Osteoblast (primary cell): ENCODE data around the gene ZNF599. TPM values are rescaled to one million over a fixed set of nuclear protein-coding genes. Genes with fewer than 3 reads are reported as not detected.

Source experiments
- DNase-seq: peaks from one replicate; pipeline ENCODE4 v3.0.0; 2011; ENCODE audit warnings: low spot score, mixed read lengths; ENCODE audit not compliant: insufficient read length; ENCODE audit errors: missing footprints
- H2AFZ ChIP-seq: 2 replicates; pipeline ENCODE4 v1.6.0; 2011; ENCODE audit warnings: mild to moderate bottlenecking, low read length
- H3K27ac ChIP-seq: 2 replicates; pipeline ENCODE4 v1.5.1; 2011; ENCODE audit warnings: mild to moderate bottlenecking, low read depth, low read length, moderate library complexity
- H3K27me3 ChIP-seq: 2 replicates; pipeline ENCODE4 v1.6.0; 2012; ENCODE audit warnings: mild to moderate bottlenecking, control low read depth, inconsistent platforms, low read length, moderate library complexity; ENCODE audit not compliant: insufficient read depth
- H3K36me3 ChIP-seq: 2 replicates; pipeline ENCODE4 v1.5.1; 2011; ENCODE audit warnings: mild to moderate bottlenecking, low read length, control low read depth, moderate library complexity; ENCODE audit not compliant: insufficient read depth
- H3K4me1 ChIP-seq: 2 replicates; pipeline ENCODE4 v1.5.1; 2011; ENCODE audit warnings: mild to moderate bottlenecking, low read length, control low read depth, moderate library complexity; ENCODE audit not compliant: insufficient read depth
- H3K4me2 ChIP-seq: 2 replicates; pipeline ENCODE4 v1.6.0; 2011; ENCODE audit warnings: mild to moderate bottlenecking, low read length; ENCODE audit not compliant: insufficient read depth
- H3K4me3 ChIP-seq: fragments of 200-600 bp; sonication (generic); 3 replicates; pipeline ENCODE4 v1.5.1; 2012; ENCODE audit warnings: mild to moderate bottlenecking, low read length, inconsistent platforms; ENCODE audit not compliant: insufficient read depth
- H3K79me2 ChIP-seq: 2 replicates; pipeline ENCODE4 v1.6.0; 2012; ENCODE audit warnings: mild to moderate bottlenecking, low read length, control low read depth, inconsistent platforms; ENCODE audit not compliant: insufficient read depth
- H3K9me3 ChIP-seq: 2 replicates; pipeline ENCODE4 v1.5.1; 2011; ENCODE audit warnings: low read depth, low read length, control low read depth
- H4K20me1 ChIP-seq: 2 replicates; pipeline ENCODE4 v1.6.0; 2012; ENCODE audit warnings: mild to moderate bottlenecking, low read length, control low read depth; ENCODE audit not compliant: insufficient read depth
- CTCF ChIP-seq: IDR thresholded peaks from 2 replicates; pipeline ENCODE4 v1.5.1; 2011; ENCODE audit warnings: mild to moderate bottlenecking, low read depth, low read length, moderate library complexity; ENCODE audit errors: extremely low read depth
- total RNA-seq: library from RNA; depleted of rRNA; stranded (reverse); fragments of >200 nt; gene quantifications from 2 replicates; pipeline ENCODE4 v1.2.3, GENCODE V29; 2012

ZNF599 gene
- total RNA-seq, 1 donor: 8.0 TPM

DNA sequence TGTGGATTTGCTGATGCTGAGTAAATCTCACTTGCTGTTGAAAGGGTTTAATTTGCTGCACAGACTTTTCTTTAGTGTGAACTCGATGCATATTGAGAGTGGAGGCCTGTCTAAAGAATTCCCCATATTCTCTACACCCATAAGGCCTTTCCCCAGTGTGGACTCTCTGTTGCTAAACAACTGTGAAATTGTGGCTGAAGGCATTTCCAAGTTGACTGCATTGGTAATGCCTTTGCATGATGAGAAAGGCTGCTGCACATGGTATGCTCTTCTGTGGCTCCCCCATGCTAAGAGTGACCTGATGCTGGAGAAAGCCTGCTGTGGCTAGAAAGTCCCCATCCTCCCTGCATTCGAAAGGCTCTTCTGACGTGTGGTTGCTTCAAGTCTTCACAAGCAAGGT is 6.6 kb upstream of the ZNF599 start:
- DNase-seq: no peak
- Histone ChIP-seq H3K4me2 (no peak overlapping the region), H3K79me2 (no peaks in the 10 kb centered on the region), H2AFZ (no peak overlapping the region), H3K4me3 (no peak overlapping the region), H3K4me1 (no peaks in the 10 kb centered on the region), H3K27ac (no peak overlapping the region), H3K27me3 (no peaks in the 10 kb centered on the region), H3K36me3 (no peaks in the 10 kb centered on the region), H3K9me3 (no peaks in the 10 kb centered on the region), H4K20me1 (no peaks in the 10 kb centered on the region)
- no peak for TF ChIP-seq CTCF

- Histone ChIP-seq H3K36me3 (no peaks in the 10 kb centered on the region), H3K4me1 (no peaks in the 10 kb centered on the region), H3K9me3 (no peaks in the 10 kb centered on the region), H3K27ac (no peak overlapping the region), H3K4me3 (no peak overlapping the region), H3K27me3 (no peaks in the 10 kb centered on the region), H2AFZ (no peak overlapping the region), H3K79me2 (no peaks in the 10 kb centered on the region), H4K20me1 (no peaks in the 10 kb centered on the region), H3K4me2 (no peak overlapping the region)
- no peak for DNase-seq
- no peak for TF ChIP-seq CTCF
Observed at GRCh38 chr19:34778342-34778741, 5.3 kb upstream of the ZNF599 start.

DNA sequence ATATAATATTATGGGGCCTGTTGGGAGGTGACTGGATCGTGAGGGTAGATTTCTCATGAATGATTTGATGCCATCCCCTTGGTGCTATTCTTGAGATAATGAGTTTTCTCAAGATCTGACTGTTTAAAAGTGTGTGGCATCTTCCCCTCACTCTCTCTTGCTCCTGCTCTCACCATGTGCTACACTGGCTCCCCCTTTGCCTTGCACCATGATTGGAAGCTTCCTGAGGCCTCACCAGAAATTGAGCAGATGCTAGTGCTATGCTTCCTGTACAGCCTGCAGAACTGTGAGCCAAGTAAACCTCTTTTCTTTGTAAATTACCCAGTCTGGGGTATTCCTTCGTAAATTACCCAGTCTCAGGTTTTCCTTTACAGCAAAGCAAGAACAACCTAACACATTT is 1.8 kb upstream of the ZNF599 start:
- Histone ChIP-seq H2AFZ (no peak overlapping the region), H3K27me3 (no peaks in the 10 kb centered on the region), H4K20me1 (no peaks in the 10 kb centered on the region), H3K9me3 (no peaks in the 10 kb centered on the region), H3K36me3 (no peaks in the 10 kb centered on the region), H3K27ac (no peak overlapping the region), H3K4me1 (peaks cover 6% of the 10 kb centered on the region), H3K4me3 (no peak overlapping the region), H3K4me2 (no peak overlapping the region), H3K79me2 (peaks cover 16% of the 10 kb centered on the region)
- DNase-seq: no peak
- no peak for TF ChIP-seq CTCF

DNA sequence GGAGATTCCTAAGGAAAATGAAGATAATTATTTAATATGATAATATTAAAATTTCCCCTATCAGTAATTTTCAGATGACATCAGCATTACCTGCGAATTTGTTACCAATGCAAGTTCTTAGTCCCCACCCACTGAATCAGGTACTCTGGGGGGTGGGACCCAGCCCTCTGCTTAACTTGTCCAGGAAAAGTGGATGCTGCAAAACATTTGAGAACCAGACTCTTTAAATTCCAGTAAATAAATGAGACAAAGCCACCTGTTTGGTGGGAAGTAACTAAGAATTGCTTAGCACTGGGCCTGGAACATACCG is 495 bp upstream of the ZNF599 start:
- H3K4me2 ChIP-seq: peak overlapping the region; percentile 96
- H3K36me3 ChIP-seq: peaks cover 9% of the 10 kb centered on the region
- peaks cover 6% of the 10 kb centered on the region for H3K4me1 ChIP-seq
- peak overlapping the region; percentile 95 for H3K4me3 ChIP-seq
- no peaks in the 10 kb centered on the region for H4K20me1 ChIP-seq
- H3K27ac ChIP-seq: no peak overlapping the region
- no peak for DNase-seq
- no peak for TF ChIP-seq CTCF
- H3K27me3 ChIP-seq: no peaks in the 10 kb centered on the region
- H3K9me3 ChIP-seq: no peaks in the 10 kb centered on the region
- peak overlapping the region; percentile 99 for H2AFZ ChIP-seq
- peaks cover 16% of the 10 kb centered on the region for H3K79me2 ChIP-seq
